ENCODE measurements around the gene THOC6. TPM values are rescaled to one million over a fixed set of nuclear protein-coding genes. Genes with fewer than 3 reads are reported as not detected.
A peak's percentile ranks its signal among the peaks of the same experiment; 100 is the strongest.

THOC6 gene
- total RNA-seq, 1 donor from 2014 or later = 62.4 TPM

DNA sequence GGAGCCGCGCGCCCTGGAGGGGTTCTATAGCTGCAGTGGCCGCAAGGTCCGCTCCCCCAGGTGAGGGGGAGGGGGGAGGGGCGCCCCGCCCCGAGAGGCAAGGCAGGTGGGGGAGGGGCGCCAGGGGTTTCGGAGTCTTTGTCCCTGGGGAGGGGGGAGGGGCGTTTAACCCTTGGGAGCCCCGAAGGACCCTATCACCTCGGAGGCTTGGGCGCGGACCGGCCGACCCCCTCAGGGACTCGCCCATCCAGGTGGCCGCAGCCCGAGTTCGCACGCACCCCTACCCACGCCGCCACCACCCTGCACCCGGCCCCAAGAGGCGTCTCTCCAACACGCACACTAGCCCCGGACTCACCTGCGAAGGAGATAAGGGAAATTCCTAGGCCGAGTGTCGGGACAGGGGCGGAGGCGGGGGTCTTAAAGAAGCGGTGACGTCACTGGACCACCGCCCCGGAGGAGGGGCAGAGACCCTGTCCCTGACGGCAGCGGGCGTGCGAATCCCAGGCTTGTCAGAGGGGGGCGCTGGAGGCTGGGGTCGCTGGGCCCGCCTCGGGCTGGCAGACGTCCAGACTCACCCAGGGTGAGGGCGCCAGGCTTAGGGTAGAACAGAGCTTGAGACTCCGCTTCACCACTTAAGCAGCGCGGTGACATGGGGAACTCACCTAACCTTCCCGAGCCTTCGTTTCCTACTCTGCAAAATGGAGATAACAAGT, 5.9 kb upstream of the THOC6 start, which contains the start of gene CLDN6:
CLDN6 (minus strand) TSS at position 390 of the 713 bp plus-strand sequence. CDS start 2,162 bp downstream, outside the sequence.
- no peaks in the 10 kb centered on the region for H3K9me3 Mint-ChIP-seq
- TF ChIP-seq, protein P1, sequence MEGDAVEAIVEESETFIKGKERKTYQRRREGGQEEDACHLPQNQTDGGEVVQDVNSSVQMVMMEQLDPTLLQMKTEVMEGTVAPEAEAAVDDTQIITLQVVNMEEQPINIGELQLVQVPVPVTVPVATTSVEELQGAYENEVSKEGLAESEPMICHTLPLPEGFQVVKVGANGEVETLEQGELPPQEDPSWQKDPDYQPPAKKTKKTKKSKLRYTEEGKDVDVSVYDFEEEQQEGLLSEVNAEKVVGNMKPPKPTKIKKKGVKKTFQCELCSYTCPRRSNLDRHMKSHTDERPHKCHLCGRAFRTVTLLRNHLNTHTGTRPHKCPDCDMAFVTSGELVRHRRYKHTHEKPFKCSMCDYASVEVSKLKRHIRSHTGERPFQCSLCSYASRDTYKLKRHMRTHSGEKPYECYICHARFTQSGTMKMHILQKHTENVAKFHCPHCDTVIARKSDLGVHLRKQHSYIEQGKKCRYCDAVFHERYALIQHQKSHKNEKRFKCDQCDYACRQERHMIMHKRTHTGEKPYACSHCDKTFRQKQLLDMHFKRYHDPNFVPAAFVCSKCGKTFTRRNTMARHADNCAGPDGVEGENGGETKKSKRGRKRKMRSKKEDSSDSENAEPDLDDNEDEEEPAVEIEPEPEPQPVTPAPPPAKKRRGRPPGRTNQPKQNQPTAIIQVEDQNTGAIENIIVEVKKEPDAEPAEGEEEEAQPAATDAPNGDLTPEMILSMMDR (IDR thresholded peaks at IDR 0.05; ENCODE audit: unreplicated experiment) = peak; percentile 72
- H3K4me1 Mint-ChIP-seq = peaks cover 64% of the 10 kb centered on the region
- H3K27me3 Mint-ChIP-seq (ENCODE audit: low read depth) = peaks cover 40% of the 10 kb centered on the region
- peak within 1 kb of the TSS; percentile 89 for H3K4me3 Mint-ChIP-seq
- peak within 1 kb of the TSS; percentile 96 for H3K27ac Mint-ChIP-seq
- H3K36me3 Mint-ChIP-seq = peaks cover 4% of the 10 kb centered on the region
- peak; percentile 88 to 95 for DNase-seq (ENCODE audit: low spot score in 2 of 2, unreplicated experiment in 2 of 2)

DNA sequence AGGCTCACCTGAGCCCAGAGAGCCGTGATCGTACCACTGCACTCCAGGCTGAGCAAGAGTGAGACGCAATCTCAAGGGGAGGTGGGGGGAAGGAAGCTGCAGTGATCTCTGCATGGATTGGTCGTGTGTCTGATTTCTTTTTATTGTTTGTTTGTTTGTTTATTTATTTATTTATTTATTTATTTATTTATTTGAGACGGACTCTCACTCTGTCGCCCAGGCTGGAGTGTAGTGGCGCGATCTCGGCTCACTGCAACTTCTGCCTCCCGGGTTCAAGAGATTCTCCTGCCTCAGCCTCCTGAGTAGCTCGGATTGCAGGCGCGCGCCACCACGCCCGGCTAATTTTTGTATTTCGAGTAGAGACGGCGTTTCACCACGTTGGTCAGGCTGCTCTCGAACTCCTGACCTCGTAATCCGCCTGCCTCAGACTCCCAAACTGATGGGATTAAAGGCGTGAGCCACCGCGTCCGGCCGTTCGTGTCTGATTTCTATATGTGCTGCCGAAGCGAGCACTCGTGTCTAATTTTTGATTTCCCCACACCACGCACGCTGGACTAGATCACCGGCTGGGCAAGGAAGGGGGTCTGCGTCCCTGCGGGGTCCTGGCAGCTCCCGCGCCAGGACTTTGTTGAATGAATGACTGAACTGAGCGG, 4.1 kb upstream of the THOC6 start:
- no peaks in the 10 kb centered on the region for H3K9me3 Mint-ChIP-seq
- TF ChIP-seq, protein P1 (IDR thresholded peaks at IDR 0.05; ENCODE audit: unreplicated experiment) = no peak
- H3K27me3 Mint-ChIP-seq (ENCODE audit: low read depth) = peaks cover 25% of the 10 kb centered on the region
- peaks cover 59% of the 10 kb centered on the region for H3K4me1 Mint-ChIP-seq
- peaks cover 6% of the 10 kb centered on the region for H3K36me3 Mint-ChIP-seq
- H3K4me3 Mint-ChIP-seq = peak overlapping the region; percentile 84
- no peak for DNase-seq (ENCODE audit: low spot score in 2 of 2, unreplicated experiment in 2 of 2)
- H3K27ac Mint-ChIP-seq = peak overlapping the region; percentile 97

DNA sequence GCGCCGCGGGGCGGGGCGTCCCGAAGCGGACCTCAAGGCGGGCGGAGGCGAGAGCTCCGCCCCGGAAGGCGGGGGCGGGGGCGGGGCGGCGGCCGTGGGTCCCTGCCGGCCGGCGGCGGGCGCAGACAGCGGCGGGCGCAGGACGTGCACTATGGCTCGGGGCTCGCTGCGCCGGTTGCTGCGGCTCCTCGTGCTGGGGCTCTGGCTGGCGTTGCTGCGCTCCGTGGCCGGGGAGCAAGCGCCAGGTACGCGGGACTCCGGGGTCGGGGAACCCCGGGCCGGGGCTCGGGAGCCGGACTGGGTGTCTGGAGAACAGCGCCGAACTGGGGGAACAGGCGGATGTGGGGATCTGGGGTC, 3.6 kb upstream of the THOC6 start, which contains the start of gene TNFRSF12A:
TNFRSF12A (plus strand) TSS at position 122 of the 357 bp plus-strand sequence; CDS start at position 152, 30 bp downstream.
- H3K27ac Mint-ChIP-seq = peak within 1 kb of the TSS; percentile 99
- peak within 1 kb of the TSS; percentile 84 for H3K4me3 Mint-ChIP-seq
- H3K9me3 Mint-ChIP-seq = no peaks in the 10 kb centered on the region
- H3K4me1 Mint-ChIP-seq = peaks cover 54% of the 10 kb centered on the region
- TF ChIP-seq, protein P1 (IDR thresholded peaks at IDR 0.05; ENCODE audit: unreplicated experiment) = no peak
- peak; percentile 61 to 75 for DNase-seq (ENCODE audit: low spot score in 2 of 2, unreplicated experiment in 2 of 2)
- H3K27me3 Mint-ChIP-seq (ENCODE audit: low read depth) = peaks cover 20% of the 10 kb centered on the region
- H3K36me3 Mint-ChIP-seq = peaks cover 4% of the 10 kb centered on the region

DNA sequence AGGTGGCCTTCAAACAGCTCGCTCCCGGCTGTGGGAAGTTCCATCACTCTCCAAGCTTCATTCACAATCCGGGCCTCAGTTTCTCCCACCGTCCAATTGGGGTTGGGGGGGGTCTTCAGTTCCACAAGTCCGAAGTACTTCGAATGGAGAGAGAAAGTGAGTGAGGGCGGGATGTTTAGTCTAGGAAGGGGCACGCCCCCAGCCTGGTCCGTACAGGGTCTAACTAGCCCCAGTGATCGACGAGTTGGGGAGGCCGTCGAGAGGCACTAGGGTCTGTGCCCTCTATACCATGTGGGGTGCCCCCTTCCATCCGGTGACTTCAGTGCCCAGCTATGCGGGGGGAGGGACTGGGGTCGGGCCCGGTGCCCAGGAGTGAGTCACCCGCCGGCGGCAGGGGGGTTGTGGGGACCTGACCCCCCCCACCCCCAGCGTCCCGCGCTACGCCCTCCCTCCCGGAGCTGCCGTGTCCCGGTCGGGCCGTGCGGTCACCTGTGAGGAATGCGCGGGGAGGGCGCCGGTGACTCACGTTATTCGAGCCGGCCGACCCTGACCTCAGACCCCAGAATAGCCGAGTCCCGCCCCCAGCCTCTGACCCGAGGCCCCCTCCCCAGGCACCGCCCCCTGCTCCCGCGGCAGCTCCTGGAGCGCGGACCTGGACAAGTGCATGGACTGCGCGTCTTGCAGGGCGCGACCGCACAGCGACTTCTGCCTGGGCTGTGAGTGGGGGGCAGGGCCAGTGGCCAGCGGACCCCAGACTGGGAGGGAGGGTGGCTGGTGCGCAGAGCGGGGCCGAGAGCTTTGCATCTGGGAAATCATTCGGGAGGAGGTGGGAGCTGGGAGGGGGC, 3.0 kb upstream of the THOC6 start:
- Mint-ChIP-seq H3K9me3 (no peaks in the 10 kb centered on the region), H3K4me3 (peak overlapping the region; percentile 84), H3K27ac (peak overlapping the region; percentile 99), H3K4me1 (peaks cover 51% of the 10 kb centered on the region), H3K36me3 (peaks cover 4% of the 10 kb centered on the region), H3K27me3 (ENCODE audit: low read depth) (peaks cover 20% of the 10 kb centered on the region)
- TF ChIP-seq, protein P1 (IDR thresholded peaks at IDR 0.05; ENCODE audit: unreplicated experiment) = no peak
- DNase-seq (ENCODE audit: low spot score in 2 of 2, unreplicated experiment in 2 of 2) = peak in 1 of 2 experiments; percentile 67

DNA sequence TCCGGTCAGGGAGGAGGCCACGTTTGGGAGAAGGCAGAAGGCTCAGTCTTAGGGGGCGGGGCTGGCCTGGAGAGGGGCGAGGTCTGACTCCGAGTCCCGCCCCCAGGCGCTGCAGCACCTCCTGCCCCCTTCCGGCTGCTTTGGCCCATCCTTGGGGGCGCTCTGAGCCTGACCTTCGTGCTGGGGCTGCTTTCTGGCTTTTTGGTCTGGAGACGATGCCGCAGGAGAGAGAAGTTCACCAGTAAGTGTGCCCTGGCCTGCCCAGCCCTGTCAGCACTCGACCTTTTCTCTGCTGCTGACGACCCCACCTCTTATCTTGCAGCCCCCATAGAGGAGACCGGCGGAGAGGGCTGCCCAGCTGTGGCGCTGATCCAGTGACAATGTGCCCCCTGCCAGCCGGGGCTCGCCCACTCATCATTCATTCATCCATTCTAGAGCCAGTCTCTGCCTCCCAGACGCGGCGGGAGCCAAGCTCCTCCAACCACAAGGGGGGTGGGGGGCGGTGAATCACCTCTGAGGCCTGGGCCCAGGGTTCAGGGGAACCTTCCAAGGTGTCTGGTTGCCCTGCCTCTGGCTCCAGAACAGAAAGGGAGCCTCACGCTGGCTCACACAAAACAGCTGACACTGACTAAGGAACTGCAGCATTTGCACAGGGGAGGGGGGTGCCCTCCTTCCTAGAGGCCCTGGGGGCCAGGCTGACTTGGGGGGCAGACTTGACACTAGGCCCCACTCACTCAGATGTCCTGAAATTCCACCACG, 2.2 kb upstream of the THOC6 start:
- no peaks in the 10 kb centered on the region for H3K9me3 Mint-ChIP-seq
- H3K4me1 Mint-ChIP-seq = peaks cover 46% of the 10 kb centered on the region
- H3K4me3 Mint-ChIP-seq = peak overlapping the region; percentile 84
- H3K27me3 Mint-ChIP-seq (ENCODE audit: low read depth) = peaks cover 18% of the 10 kb centered on the region
- peak in 1 of 2 experiments; percentile 76 for DNase-seq (ENCODE audit: low spot score in 2 of 2, unreplicated experiment in 2 of 2)
- TF ChIP-seq, protein P1 (IDR thresholded peaks at IDR 0.05; ENCODE audit: unreplicated experiment) = no peak
- peak overlapping the region; percentile 99 for H3K27ac Mint-ChIP-seq
- H3K36me3 Mint-ChIP-seq = peaks cover 6% of the 10 kb centered on the region

Measured in mesothelial cell of epicardium (in vitro differentiated cells).